ENCODE data around the gene OTOP2.

Gene OTOP2

GRCh38 chr17:74924250-74924948 is at the start of gene OTOP2:
Gene OTOP2 (plus strand): TSS chr17:74924273. CDS start chr17:74924633, 360 bp downstream.
- DNase-seq (ENCODE audit: low read depth in 2 of 2, low spot score in 1 of 2) = no peak

- DNase-seq (ENCODE audit: low read depth in 2 of 2, low spot score in 1 of 2) = no peak
Measured at GRCh38 chr17:74874615-74875037, 49.4 kb upstream of the OTOP2 start.

- no peak for DNase-seq (ENCODE audit: low read depth in 2 of 2, low spot score in 1 of 2)
Measured at GRCh38 chr17:74875155-74875976, 48.7 kb upstream of the OTOP2 start.

GRCh38 chr17:74875977-74876593 is 48.0 kb upstream of the OTOP2 start:
- DNase-seq (ENCODE audit: low read depth in 2 of 2, low spot score in 1 of 2) = no peak

GRCh38 chr17:74877592-74878548 is 46.2 kb upstream of the OTOP2 start:
- no peak for DNase-seq (ENCODE audit: low read depth in 2 of 2, low spot score in 1 of 2)

- DNase-seq (ENCODE audit: low read depth in 2 of 2, low spot score in 1 of 2) = no peak
Measured at GRCh38 chr17:74878658-74879057, 45.4 kb upstream of the OTOP2 start.

GRCh38 chr17:74879308-74879707 is 44.8 kb upstream of the OTOP2 start:
- no peak for DNase-seq (ENCODE audit: low read depth in 2 of 2, low spot score in 1 of 2)

- no peak for DNase-seq (ENCODE audit: low read depth in 2 of 2, low spot score in 1 of 2)
Measured at GRCh38 chr17:74881073-74881472, 43.0 kb upstream of the OTOP2 start.

- DNase-seq (ENCODE audit: low read depth in 2 of 2, low spot score in 1 of 2) = no peak
Measured at GRCh38 chr17:74882517-74883240, 41.4 kb upstream of the OTOP2 start.

GRCh38 chr17:74883241-74883745 is 40.8 kb upstream of the OTOP2 start:
- DNase-seq (ENCODE audit: low read depth in 2 of 2, low spot score in 1 of 2) = no peak

GRCh38 chr17:74888469-74888868 is 35.6 kb upstream of the OTOP2 start:
- DNase-seq (ENCODE audit: low read depth in 2 of 2, low spot score in 1 of 2) = no peak

- DNase-seq (ENCODE audit: low read depth in 2 of 2, low spot score in 1 of 2) = no peak
Measured at GRCh38 chr17:74890554-74890953, 33.5 kb upstream of the OTOP2 start.

GRCh38 chr17:74892013-74892841 is 31.8 kb upstream of the OTOP2 start:
- no peak for DNase-seq (ENCODE audit: low read depth in 2 of 2, low spot score in 1 of 2)

- DNase-seq (ENCODE audit: low read depth in 2 of 2, low spot score in 1 of 2) = no peak
Measured at GRCh38 chr17:74892974-74893911, 30.8 kb upstream of the OTOP2 start, which contains the start of gene FADS6. Gene FADS6 (minus strand): TSS chr17:74893633. CDS start chr17:74893595, 38 bp downstream.

- DNase-seq (ENCODE audit: low read depth in 2 of 2, low spot score in 1 of 2) = no peak
Measured at GRCh38 chr17:74893936-74894671, 30.0 kb upstream of the OTOP2 start.

- no peak for DNase-seq (ENCODE audit: low read depth in 2 of 2, low spot score in 1 of 2)
Measured at GRCh38 chr17:74898376-74898946, 25.6 kb upstream of the OTOP2 start.

- DNase-seq (ENCODE audit: low read depth in 2 of 2, low spot score in 1 of 2) = no peak
Measured at GRCh38 chr17:74900208-74900607, 23.9 kb upstream of the OTOP2 start.
